Fibroblast of the aortic adventitia (primary cell): ENCODE measurements around the gene UBE2G2. TPM values are rescaled to one million over a fixed set of nuclear protein-coding genes. Genes with fewer than 3 reads are reported as not detected.

Experiments used
- DNase-seq: peaks from one replicate; pipeline ENCODE4 v3.0.0-alpha.2; 2010; ENCODE audit warnings: low read depth
- H3K4me3 ChIP-seq: 2 replicates; pipeline ENCODE4 v1.5.1; 2011; ENCODE audit warnings: low read depth, mild to moderate bottlenecking, control low read depth, low read length, moderate library complexity
- total RNA-seq: library from RNA; depleted of rRNA; stranded (reverse); fragments of >200 nt; gene quantifications from 2 replicates; pipeline ENCODE4 v1.2.3, GENCODE V29; 2012; ENCODE audit warnings: low replicate concordance
- TF ChIP-seq, protein P1 (sequence below): IDR thresholded peaks from 2 replicates; pipeline ENCODE4 v1.5.1; 2011; ENCODE audit warnings: mild to moderate bottlenecking, low read length, control low read depth, inconsistent platforms; ENCODE audit not compliant: insufficient read depth

UBE2G2 gene
- total RNA-seq, 1 donor, result 64.2 TPM

GRCh38 chr21:44829507-44830092 lies 28.0 kb upstream of the UBE2G2 start:
- TF ChIP-seq, protein P1, sequence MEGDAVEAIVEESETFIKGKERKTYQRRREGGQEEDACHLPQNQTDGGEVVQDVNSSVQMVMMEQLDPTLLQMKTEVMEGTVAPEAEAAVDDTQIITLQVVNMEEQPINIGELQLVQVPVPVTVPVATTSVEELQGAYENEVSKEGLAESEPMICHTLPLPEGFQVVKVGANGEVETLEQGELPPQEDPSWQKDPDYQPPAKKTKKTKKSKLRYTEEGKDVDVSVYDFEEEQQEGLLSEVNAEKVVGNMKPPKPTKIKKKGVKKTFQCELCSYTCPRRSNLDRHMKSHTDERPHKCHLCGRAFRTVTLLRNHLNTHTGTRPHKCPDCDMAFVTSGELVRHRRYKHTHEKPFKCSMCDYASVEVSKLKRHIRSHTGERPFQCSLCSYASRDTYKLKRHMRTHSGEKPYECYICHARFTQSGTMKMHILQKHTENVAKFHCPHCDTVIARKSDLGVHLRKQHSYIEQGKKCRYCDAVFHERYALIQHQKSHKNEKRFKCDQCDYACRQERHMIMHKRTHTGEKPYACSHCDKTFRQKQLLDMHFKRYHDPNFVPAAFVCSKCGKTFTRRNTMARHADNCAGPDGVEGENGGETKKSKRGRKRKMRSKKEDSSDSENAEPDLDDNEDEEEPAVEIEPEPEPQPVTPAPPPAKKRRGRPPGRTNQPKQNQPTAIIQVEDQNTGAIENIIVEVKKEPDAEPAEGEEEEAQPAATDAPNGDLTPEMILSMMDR, result no peak
- no peak overlapping the region for H3K4me3 ChIP-seq
- no peak for DNase-seq

DNA sequence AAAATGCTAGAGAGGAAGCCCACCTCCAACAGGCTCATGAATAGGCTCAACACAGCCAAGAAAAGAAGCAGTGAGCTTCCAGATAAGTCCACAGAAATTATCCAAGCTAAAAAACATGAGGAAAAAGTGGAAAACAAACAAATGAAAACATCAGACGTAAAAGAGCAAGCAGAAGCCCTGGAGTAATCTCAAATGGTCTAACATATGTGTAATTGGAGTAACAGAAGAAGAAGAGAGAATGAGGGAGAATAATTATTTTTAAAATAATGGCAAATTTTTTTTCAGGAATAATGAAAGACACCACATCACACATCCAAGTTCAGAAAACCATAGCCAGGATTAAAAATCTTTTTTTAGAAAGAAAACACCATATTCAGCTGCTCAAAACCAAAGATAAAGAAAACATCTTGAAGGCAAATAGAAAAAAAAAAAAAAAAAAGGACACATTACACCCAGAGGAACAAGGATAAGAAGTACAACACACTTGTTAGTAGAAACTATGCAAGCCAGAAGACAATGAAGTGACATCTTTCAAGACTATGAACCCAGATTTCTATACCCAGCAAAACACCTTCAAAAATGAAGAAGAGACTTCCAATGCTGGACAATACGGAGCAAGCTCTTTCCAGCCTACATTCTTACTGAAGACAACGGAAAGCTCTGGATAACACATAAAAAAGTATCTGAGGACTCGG lies 26.9 kb upstream of the UBE2G2 start:
- H3K4me3 ChIP-seq, result no peak overlapping the region

DNA sequence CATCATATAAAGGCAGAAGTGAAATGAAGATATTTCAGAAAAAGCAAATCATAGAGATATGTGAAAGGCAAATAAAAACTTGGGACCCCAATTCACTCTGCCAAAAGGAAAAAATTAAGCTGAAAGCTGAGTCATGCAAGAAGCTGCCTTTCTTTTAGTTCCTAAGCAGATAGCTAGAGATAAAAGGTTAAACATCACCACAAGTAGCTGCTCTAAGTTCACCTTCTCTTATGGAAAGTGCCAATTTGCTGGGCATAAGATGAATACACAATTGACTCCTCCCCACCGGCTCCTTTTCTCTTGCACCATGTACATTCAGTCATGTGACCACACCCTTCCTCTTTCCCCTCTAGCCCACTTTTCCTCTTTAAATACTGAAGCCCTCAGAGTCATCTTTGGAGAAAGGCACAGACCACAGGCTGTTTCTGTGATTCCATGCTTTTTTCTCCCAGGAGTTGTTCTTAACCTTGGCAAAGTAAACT lies 21.6 kb upstream of the UBE2G2 start:
- no peak for DNase-seq
- H3K4me3 ChIP-seq, result no peak overlapping the region
- TF ChIP-seq, protein P1, result no peak

More for the DNA sequence above, 26.9 kb upstream of the UBE2G2 start:
- TF ChIP-seq, protein P1, result no peak
- DNase-seq, result no peak

DNA sequence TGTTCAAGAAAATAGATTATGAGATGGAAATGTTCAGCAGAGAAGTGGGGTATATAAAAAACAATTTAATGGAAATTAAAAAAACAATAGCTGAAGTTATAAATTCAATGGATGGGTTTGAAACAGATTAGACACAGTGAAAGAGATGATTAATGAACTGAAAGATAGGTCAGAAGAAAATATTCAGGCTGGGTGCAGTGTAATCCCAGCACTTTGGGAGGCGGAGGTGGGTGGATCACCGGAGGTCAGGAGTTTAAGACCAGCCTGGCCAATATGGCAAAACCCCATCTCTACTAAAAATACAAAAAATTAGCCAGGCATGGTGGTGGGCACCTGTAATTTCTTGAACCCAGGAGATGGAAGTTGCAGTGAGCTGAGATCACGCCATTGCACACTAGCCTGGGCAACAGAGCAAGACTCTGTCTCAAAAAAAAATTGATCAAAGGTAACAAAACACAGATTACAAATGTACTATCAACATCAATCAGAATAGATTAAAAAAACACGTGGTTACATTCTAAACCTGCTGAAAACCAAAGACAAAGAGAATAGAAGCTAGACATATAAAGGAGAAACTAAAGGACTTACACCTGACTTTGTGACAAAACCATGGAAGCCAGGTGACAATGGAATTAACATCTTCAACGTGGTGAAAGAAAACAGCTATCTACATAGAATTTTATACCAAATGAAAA lies 21.0 kb upstream of the UBE2G2 start:
- TF ChIP-seq, protein P1, result no peak
- no peak overlapping the region for H3K4me3 ChIP-seq
- DNase-seq, result no peak

- DNase-seq, result peak; percentile 18
- TF ChIP-seq, protein P1, result no peak
- no peak overlapping the region for H3K4me3 ChIP-seq
Observed at GRCh38 chr21:44820851-44821250, 19.2 kb upstream of the UBE2G2 start.

DNA sequence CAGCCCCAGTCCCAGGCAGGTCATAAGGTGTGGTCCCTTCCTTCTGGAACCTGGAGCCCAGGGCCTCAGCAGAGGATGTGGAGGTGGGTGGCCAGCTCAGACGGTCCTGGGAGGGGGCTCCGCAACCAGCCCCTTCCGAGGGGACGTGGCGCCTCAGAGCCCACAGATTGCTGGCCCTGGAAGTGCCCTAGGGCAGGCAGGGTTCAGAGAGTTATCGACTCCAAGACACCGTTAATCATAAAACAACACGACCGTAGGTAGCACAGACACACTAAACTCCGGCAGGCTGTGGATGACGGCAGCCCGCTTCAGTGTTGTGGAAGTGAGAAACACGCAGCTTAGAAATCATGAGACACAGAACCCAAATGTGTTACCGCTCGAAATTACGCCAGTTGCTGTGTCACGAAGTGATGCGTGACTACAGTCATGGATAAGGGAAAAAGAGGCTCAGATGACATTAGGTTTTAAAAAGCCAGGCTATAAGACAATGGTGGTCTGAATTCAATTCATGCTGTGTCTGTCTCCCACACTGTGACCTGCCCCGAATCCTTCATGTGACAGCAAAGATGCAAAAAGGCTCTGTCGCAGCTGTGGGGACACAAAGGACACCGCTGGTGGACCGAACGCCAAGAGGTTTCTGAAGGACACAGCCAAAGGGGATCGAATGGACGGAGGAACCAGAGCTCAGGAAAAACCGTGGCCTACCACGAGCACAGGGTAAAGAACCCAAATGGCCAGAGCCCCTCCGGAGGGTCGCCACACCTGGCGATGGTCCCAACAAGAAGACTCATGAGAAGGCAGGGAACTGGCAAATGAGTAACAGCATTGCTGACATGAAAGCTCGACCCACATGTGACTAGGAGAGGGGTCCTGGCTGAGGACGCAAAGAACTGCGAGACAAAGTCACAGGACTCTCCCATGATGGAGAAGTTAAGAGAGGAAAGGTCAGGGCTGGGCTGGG lies 17.9 kb upstream of the UBE2G2 start:
- no peak for DNase-seq
- H3K4me3 ChIP-seq, result no peak overlapping the region
- TF ChIP-seq, protein P1, result no peak
